GM21717 (cell line): ENCODE results near the gene MACIR.

Source experiments
- ATAC-seq: cut with Tn5 transposase; IDR thresholded peaks from one replicate; pipeline ENCODE4 v1.9.1; 2021; ENCODE audit warnings: mild to moderate bottlenecking, moderate library complexity; ENCODE audit not compliant: unreplicated experiment

Gene MACIR

DNA sequence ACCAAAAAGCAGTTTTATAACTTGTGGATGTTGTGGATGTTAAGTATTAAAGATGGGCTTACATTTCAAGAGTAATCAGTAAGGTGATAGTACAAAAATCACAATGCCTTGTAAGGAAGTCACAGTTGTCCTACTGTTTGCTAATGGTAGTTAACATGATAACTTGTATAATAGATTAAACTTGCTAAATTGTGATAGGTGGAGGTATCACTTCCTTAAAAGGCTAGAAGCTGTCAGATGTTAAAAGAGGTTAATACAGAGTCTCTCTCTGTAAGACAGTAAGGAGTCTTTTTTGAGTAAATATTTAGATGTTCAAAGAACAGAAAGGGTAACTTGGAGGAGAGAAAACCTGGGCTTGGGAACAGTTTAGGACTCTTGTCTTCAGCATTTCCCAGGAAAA lies 14.2 kb upstream of the MACIR start:
- ATAC-seq, result no peak

DNA sequence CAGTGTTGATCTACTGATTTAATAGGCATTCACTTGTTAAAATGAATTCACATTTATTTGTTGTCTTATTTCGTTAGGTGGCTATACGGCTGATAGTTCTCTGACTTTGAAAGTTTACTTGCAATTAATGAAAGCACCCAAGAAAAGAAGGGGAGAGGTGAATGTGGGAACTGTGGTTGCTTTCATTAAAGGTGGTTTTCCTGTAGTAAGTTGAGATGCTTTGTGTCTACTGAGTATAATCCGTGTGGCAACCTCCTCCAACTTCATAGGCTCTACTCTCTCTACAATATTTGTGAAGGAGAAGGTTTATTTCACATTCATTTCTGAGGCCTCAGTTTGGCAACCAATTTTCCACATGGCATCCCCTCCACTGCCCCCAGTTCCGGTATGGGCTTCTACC lies 12.8 kb upstream of the MACIR start:
- ATAC-seq, result no peak

GRCh38 chr5:103247118-103247517 lies 11.4 kb upstream of the MACIR start:
- no peak for ATAC-seq

- no peak for ATAC-seq
Observed at GRCh38 chr5:103249068-103249467, 9.5 kb upstream of the MACIR start.

DNA sequence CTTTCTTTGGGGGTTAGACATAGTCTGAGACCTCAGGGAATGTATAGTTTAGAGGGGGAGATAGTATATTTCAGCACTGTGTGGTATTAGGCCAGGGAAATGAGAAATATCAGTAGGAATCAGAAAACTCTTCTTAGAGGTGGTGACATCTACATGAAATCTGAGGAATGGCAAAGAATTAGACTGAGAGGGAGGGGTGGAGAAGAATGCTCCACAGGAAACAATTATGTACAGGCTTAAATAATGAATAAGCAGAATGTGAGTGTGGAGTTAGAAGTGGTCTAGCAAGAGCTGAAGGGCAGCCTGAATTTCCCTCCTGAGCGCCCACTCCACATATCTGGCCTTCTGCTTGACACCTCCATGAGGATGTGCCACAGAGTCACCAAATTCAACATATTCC lies 3.6 kb upstream of the MACIR start:
- ATAC-seq, result no peak

DNA sequence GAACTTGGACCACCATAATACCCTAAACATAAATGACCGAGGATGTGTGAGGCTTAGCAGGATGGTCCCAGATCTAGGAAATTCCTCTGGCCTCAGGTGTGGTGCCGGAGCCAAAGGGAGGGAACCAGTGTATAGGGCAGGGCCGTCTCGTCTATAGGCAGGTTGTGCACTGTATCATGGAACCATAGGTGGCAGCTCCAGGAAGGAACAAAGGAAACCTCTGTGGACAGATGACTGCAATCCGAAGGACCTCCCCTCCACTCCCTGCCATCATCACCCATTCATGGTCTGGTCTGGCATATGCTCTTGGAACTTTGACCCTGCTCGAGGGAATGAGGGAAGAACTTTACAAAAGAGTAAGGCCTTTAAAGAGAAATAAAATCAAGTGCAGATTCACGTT lies 2.9 kb upstream of the MACIR start:
- ATAC-seq, result no peak

DNA sequence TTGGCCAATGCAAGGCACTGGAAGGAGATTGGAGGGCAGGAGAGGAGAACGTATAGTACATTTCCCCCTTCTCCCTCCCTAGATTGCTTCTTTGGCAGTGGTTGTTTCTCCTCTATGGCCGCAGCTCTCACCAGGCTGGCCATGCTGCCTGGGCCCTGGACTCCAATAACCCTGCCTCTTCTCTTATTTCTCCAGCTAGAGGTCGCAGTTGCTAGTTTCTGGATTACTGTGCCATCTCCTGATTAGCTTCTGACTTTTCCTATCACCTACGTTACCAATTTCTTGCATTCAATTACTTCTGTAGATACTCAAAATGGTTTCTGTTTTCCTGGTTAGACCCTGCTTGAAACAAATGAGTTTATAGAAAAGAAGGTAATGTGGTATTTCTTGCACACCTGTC lies 2.4 kb upstream of the MACIR start:
- no peak for ATAC-seq

DNA sequence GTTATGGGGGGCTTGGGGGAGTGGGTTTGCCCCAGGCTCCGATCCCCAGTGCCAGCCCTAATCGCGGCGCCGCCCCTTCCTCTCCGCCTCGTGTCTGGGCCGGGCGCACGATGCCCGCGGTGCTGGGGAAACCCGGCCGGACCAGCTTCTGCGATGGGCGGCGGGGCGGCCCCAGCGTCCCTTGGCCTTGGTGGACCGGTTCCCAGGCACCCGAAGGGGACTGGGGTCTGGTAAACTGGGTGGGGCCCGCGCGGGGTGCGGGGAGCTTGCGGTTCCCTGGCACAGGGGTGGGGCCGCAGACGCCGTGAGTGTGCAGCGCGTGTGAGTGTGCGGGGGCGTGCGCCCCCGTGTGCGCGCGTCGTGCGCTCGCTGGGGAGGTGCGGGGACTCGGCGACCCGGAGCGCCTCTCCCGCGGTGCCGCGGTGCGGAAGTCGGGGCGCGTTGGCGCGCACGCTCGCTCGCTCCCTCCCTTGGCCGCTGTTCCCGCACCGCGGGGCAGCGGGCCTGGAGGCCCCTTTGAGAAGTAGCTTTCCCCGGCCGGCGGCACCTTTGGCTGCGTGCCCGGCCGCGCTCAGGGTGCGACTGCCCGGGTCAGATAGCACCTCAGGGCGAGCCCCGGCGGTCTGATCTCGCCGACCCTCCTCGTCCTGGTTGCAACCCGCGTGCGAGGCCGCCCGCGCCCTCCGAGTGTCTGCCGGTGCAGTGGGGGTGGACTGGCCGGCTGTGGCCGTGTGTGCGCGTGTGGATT lies 568 bp downstream of the MACIR start:
- peak; percentile 45 for ATAC-seq

- ATAC-seq, result peak; percentile 3
Observed at GRCh38 chr5:103259705-103260355, 1.3 kb downstream of the MACIR start.

DNA sequence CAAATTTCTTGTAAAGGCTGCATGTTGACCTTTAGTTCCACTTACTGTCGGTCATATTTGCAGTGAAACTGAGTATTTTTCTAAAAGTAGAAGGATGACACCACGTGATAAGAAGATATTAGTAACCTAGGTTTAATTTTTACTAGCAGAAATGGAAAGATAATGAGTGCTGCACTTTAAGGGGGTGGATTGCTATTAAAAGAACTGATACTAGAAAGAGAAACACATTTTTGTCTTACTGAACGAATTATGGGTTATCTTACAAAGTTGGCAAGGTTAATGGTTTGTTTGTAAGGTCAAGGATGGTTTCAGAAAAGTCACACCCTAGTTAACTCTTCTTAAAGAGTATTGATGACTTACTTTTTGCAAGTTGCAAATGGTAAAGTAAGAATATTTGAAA lies 2.4 kb downstream of the MACIR start:
- peak; percentile 8 for ATAC-seq

DNA sequence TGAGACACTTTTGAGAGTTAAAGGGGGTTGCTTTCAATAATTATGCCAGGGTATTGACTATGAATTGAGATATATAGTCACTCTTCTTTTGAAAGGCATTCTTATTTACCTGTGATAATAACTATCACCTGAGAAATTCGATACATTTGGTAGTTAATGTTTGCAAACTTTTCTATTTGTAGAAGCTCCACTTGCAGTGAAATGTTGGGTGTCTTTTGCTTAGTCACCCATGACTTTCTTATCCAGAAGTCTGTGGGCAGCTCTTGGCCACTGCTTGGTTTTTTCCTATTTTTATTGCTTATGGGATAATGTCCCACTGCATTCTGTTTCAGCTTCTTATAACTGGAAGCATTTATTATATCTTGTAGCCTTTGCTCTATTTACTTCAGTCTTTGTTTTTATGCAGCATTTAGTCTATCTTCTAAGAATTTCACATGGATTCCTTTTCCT lies 3.9 kb downstream of the MACIR start:
- no peak for ATAC-seq

- ATAC-seq, result no peak
Observed at GRCh38 chr5:103263054-103263453, 4.5 kb downstream of the MACIR start.

DNA sequence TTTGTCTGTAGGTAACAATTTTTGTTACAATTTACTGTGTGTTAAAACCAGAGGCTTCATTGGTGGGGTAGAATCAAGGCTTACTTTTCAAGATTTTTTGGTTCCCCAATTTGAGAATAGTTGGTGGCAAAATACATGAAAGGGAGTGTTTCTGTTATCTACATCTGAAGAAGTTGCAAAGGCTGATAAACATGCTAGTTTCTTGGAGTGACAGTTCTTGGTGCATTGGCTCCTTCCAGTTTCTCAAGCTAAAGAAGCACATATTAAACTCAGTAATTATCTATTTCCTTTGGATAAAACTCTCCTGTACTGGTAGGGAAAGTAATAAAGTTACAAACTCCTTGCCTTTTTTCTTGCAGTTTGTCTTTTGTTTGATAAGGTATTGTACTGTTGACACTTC lies 5.9 kb downstream of the MACIR start:
- ATAC-seq, result no peak

DNA sequence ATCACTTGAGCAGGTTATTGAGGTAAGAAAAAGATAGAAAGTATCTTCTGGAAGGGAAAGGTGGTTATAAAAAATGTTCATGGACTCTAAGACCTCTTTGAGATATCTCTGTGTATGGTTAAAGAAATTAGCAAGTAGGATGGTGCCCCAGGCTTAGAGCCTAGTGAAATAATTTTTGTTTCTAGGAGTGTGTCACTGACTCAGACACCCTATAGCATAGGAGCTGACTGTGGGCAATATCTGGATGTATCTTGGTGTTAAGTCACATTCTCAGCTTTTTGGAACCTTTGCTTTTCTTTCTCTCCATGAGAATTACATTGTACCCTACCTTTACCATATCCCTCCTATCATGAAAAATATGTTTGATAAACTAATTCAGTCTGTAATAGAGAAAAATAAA lies 12.0 kb downstream of the MACIR start:
- ATAC-seq, result no peak

- no peak for ATAC-seq
Observed at GRCh38 chr5:103271570-103272289, 13.2 kb downstream of the MACIR start.

DNA sequence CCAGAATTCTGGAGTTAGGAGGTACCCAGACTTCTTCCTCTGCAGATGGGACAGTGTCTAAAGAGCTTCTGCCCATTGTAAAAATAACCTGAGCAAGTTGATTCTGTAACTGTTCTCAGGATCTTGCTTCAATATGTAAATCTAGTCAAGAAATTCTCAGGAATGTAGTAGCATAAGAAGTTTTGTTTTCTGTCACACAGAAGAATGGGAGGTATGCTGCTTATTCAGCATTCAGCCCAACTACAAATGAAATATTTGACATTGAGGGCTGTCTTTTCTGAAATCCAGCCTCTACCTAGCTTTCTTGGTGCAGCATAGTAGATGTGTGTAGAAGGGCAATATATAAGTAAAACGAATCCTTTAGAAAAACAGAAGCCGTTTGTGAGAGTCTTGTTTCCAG lies 13.8 kb downstream of the MACIR start:
- no peak for ATAC-seq

GRCh38 chr5:103273952-103274351 lies 15.4 kb downstream of the MACIR start:
- no peak for ATAC-seq

DNA sequence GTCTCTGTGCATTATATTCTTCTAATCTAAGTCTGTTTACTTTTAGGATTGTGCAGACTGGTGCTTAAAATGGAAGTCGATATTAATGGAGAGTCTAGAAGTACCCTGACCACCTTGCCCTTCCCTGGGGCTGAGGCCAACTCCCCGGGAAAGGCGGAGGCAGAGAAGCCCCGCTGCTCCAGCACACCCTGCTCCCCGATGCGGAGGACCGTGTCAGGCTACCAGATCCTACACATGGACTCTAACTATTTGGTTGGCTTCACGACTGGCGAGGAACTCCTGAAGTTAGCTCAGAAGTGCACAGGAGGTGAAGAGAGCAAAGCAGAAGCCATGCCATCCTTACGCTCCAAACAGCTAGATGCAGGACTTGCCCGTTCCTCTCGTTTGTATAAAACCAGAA lies 17.3 kb downstream of the MACIR start:
- ATAC-seq, result no peak

DNA sequence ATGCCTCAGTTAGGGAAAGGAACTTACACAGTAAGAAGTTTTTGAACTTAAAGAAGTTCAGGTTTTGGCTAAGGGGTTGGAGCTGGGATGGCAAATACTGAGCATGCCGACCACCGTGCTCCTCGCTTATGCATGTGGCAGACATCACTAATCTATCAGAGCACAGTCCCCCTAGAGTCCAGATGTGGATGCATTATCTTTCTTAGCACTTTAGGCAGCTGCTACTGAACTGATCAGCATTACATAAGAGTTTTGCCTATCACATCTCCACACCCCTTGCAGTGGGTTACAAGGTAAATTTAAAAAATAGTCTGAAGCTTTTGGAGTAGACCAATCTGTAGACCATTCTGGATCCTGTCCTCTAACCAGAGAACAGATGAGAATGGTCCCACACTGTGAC lies 22.4 kb downstream of the MACIR start:
- no peak for ATAC-seq

- no peak for ATAC-seq
Observed at GRCh38 chr5:103283120-103283519, 24.6 kb downstream of the MACIR start.

DNA sequence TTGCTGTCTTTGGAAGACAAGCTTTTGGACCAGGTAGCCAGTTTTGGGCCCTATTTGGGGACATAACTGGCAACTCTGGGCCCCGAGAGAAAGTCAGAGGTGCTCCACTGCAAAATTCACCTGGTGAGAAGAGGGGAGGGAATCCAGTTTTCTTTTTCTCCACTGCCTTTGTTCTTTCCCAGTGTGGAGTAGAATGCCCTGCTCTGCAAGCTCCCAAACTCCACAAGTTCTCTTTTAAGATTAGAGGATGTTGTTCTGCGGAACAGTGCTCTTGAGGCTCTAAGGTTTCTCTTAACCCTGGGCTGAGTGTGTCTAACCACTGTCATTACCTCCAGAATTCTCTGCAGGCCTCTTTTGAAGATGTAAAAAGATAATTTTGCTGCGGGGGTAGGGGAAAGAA lies 25.3 kb downstream of the MACIR start:
- ATAC-seq, result no peak

GRCh38 chr5:103286622-103287021 lies 28.1 kb downstream of the MACIR start:
- ATAC-seq, result no peak
